KMS-11 (cell line): ENCODE measurements around the gene PAM.

ENCODE experiments used
- H2AFZ ChIP-seq: fragments of 200-600 bp; sonication (generic); 2 replicates; pipeline ENCODE4 v1.6.1; 2016; ENCODE audit warnings: antibody characterized with exemption, mixed run types, low read depth
- H3K27ac ChIP-seq: fragments of 200-600 bp; sonication (generic); 2 replicates; pipeline ENCODE4 v1.6.1; 2016; ENCODE audit warnings: mild to moderate bottlenecking, mixed run types
- H3K27me3 ChIP-seq: fragments of 200-600 bp; sonication (generic); 2 replicates; pipeline ENCODE4 v1.6.1; 2017; ENCODE audit warnings: mild to moderate bottlenecking, low read depth, mixed run types, moderate library complexity; ENCODE audit not compliant: insufficient read depth
- H3K36me3 ChIP-seq: fragments of 200-600 bp; sonication (generic); 2 replicates; pipeline ENCODE4 v1.6.1; 2017; ENCODE audit warnings: mild to moderate bottlenecking, mixed run types; ENCODE audit not compliant: insufficient read depth
- H3K4me1 ChIP-seq: fragments of 200-600 bp; sonication (generic); 2 replicates; pipeline ENCODE4 v1.6.1; 2016; ENCODE audit warnings: mild to moderate bottlenecking, low read depth, mixed run types; ENCODE audit not compliant: poor library complexity, severe bottlenecking
- H3K4me2 ChIP-seq: fragments of 200-600 bp; sonication (generic); 2 replicates; pipeline ENCODE4 v1.7.0; 2016; ENCODE audit warnings: mild to moderate bottlenecking, mixed run types
- H3K4me3 ChIP-seq: fragments of 200-600 bp; sonication (generic); IDR thresholded peaks from 2 replicates; pipeline ENCODE4 v1.6.1; 2017; ENCODE audit warnings: low read depth, low read length, mixed read lengths; ENCODE audit not compliant: insufficient read depth
- H3K79me2 ChIP-seq: fragments of 200-600 bp; sonication (generic); 2 replicates; pipeline ENCODE4 v1.6.1; 2016; ENCODE audit warnings: low read depth, mixed run types; ENCODE audit not compliant: insufficient read depth
- H3K9ac ChIP-seq: fragments of 200-600 bp; sonication (generic); 2 replicates; pipeline ENCODE4 v1.6.1; 2016; ENCODE audit warnings: mild to moderate bottlenecking, mixed run types
- H4K20me1 ChIP-seq: fragments of 200-600 bp; sonication (generic); 2 replicates; pipeline ENCODE4 v1.6.1; 2016; ENCODE audit warnings: mild to moderate bottlenecking, mixed run types; ENCODE audit not compliant: insufficient read depth
- TF ChIP-seq, protein P1 (sequence below): fragments of 200-600 bp; sonication (generic); conservative IDR thresholded peaks from 2 replicates; pipeline ENCODE4 v1.6.1; 2017; ENCODE audit warnings: low read depth, mild to moderate bottlenecking, antibody characterized with exemption, low read length, moderate library complexity, mixed read lengths

Gene PAM

DNA sequence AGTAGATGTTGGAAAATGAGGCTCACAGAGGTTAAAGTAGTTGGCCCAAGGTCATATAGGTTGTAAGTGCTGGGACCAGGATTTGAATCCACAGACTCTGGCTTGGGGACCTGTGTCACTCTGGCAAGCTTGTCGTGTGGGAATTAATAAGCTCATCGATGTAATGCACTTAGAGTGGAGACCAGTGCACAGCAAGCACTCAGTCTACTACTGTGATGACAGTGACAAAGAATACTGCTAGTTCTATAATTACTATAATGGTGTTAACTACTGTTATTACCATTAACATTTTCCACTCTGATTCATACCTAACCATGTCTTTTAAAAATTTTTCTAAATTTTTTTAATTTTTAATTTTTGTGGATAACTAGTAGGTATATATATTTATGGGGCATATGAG lies 12.8 kb downstream of the PAM start:
- H3K27ac ChIP-seq = no peak overlapping the region
- H3K27me3 ChIP-seq = no peaks in the 10 kb centered on the region
- H3K36me3 ChIP-seq = no peaks in the 10 kb centered on the region
- no peaks in the 10 kb centered on the region; the same call in 1 of the 2 replicates for H3K79me2 ChIP-seq
- no peak overlapping the region for H3K9ac ChIP-seq
- H3K4me1 ChIP-seq = peaks cover 5% of the 10 kb centered on the region
- H3K4me2 ChIP-seq = no peak overlapping the region
- H4K20me1 ChIP-seq = no peaks in the 10 kb centered on the region
- H2AFZ ChIP-seq = no peak overlapping the region
- H3K4me3 ChIP-seq = no peak overlapping the region
- TF ChIP-seq, protein P1, sequence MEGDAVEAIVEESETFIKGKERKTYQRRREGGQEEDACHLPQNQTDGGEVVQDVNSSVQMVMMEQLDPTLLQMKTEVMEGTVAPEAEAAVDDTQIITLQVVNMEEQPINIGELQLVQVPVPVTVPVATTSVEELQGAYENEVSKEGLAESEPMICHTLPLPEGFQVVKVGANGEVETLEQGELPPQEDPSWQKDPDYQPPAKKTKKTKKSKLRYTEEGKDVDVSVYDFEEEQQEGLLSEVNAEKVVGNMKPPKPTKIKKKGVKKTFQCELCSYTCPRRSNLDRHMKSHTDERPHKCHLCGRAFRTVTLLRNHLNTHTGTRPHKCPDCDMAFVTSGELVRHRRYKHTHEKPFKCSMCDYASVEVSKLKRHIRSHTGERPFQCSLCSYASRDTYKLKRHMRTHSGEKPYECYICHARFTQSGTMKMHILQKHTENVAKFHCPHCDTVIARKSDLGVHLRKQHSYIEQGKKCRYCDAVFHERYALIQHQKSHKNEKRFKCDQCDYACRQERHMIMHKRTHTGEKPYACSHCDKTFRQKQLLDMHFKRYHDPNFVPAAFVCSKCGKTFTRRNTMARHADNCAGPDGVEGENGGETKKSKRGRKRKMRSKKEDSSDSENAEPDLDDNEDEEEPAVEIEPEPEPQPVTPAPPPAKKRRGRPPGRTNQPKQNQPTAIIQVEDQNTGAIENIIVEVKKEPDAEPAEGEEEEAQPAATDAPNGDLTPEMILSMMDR = no peak

DNA sequence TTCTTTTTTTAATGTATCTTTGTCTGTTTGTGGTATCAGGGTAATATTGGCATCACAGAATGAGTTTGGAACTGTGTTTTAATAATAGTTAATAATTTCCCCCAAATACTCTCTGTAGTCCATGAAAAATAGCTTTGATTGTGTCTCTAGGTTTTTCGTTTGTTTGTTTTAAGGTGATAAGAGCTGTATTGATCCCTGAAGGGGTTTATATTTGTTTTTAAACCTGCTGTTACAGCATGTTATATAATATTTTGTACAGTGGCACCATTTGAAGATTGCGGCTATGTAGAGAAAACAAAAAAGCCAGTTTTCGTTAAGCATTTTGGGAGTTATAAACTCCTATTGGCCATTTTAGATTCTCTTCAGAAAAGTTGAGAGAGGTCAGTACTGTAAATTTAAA lies 15.7 kb downstream of the PAM start:
- Histone ChIP-seq H3K4me1 (no peaks in the 10 kb centered on the region), H3K27me3 (no peaks in the 10 kb centered on the region), H3K9ac (no peak overlapping the region), H4K20me1 (no peaks in the 10 kb centered on the region), H3K4me2 (no peak overlapping the region), H3K36me3 (no peaks in the 10 kb centered on the region), H2AFZ (no peak overlapping the region), H3K79me2 (no peaks in the 10 kb centered on the region), H3K4me3 (no peak overlapping the region), H3K27ac (no peak overlapping the region)
- TF ChIP-seq, protein P1 = no peak

GRCh38 chr5:102771435-102771834 lies 16.3 kb downstream of the PAM start:
- H3K4me3 ChIP-seq = no peak overlapping the region
- H3K27me3 ChIP-seq = no peaks in the 10 kb centered on the region
- TF ChIP-seq, protein P1 = no peak
- no peak overlapping the region for H3K9ac ChIP-seq
- H3K4me1 ChIP-seq = no peaks in the 10 kb centered on the region
- H3K36me3 ChIP-seq = no peaks in the 10 kb centered on the region
- no peak overlapping the region for H3K4me2 ChIP-seq
- H4K20me1 ChIP-seq = no peaks in the 10 kb centered on the region
- no peak overlapping the region for H3K27ac ChIP-seq
- H3K79me2 ChIP-seq = no peaks in the 10 kb centered on the region
- H2AFZ ChIP-seq = no peak overlapping the region

DNA sequence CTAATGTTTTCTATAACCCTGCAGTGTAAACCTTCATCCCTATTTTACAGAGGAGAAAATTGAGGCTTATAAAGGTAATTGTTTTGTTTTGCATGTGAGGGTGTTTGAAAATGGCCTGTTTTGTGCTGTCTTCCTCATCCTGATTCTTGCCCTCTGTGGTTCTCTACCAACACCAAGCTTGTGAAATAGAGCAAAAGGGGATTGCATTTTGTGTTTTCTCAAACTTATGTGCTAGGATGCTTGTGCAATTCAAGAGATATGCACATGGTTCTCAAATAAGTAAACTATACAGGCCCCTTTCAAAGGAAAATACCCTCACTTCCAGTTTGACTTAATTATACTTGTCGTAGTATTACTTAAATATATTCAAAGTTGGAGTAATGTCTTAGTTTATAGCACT lies 17.2 kb downstream of the PAM start:
- TF ChIP-seq, protein P1 = no peak
- H3K9ac ChIP-seq = no peak overlapping the region
- H2AFZ ChIP-seq = no peak overlapping the region
- H3K27me3 ChIP-seq = no peaks in the 10 kb centered on the region
- H3K4me3 ChIP-seq = no peak overlapping the region
- no peaks in the 10 kb centered on the region for H3K4me1 ChIP-seq
- no peak overlapping the region for H3K4me2 ChIP-seq
- H3K36me3 ChIP-seq = no peaks in the 10 kb centered on the region
- H3K27ac ChIP-seq = no peak overlapping the region
- H4K20me1 ChIP-seq = no peaks in the 10 kb centered on the region
- no peaks in the 10 kb centered on the region for H3K79me2 ChIP-seq
